HG03565 (cell line): ENCODE data around the gene TSSC4.

Source experiments
- ATAC-seq: cut with Tn5 transposase; IDR thresholded peaks from one replicate; pipeline ENCODE4 v1.9.1; 2021; ENCODE audit warnings: mild to moderate bottlenecking, moderate library complexity; ENCODE audit not compliant: unreplicated experiment

The TSSC4 gene

GRCh38 chr11:2446590-2447252 is 46.2 kb downstream of the TSSC4 start:
- no peak for ATAC-seq

GRCh38 chr11:2447253-2447950 is 46.9 kb downstream of the TSSC4 start:
- ATAC-seq = no peak

GRCh38 chr11:2447951-2448650 is 47.6 kb downstream of the TSSC4 start:
- no peak for ATAC-seq

GRCh38 chr11:2448661-2449547 is 48.4 kb downstream of the TSSC4 start:
- no peak for ATAC-seq

GRCh38 chr11:2449548-2450320 is 49.2 kb downstream of the TSSC4 start:
- ATAC-seq = no peak

GRCh38 chr11:2450321-2451041 is 49.9 kb downstream of the TSSC4 start:
- no peak for ATAC-seq

- ATAC-seq = no peak
Observed at GRCh38 chr11:2451336-2451735, 50.8 kb downstream of the TSSC4 start.

- ATAC-seq = no peak
Observed at GRCh38 chr11:2451916-2452315, 51.4 kb downstream of the TSSC4 start.

GRCh38 chr11:2452321-2453012 is 51.9 kb downstream of the TSSC4 start:
- ATAC-seq = no peak

- no peak for ATAC-seq
Observed at GRCh38 chr11:2453436-2453835, 52.9 kb downstream of the TSSC4 start.
